T-helper 1 cell treated with Interleukin-12 subunit alpha and Interleukin-12 subunit beta and Interleukin-4 antibody, amounts not matched to agents 30 ng/mL and 1 ng/mL, for 36 hours (primary cell): ENCODE data around the gene SHH. TPM values are rescaled to one million over a fixed set of nuclear protein-coding genes. Genes with fewer than 3 reads are reported as not detected.

Source experiments
- intact Hi-C: fragments of 100-400 bp; cut with micrococcal nuclease; formaldehyde crosslinking; loops from one replicate; pipeline ENCODE4 v1.15.1; 2024
- total RNA-seq: library from RNA; stranded (reverse); gene quantifications from 2 replicates; pipeline ENCODE4 v1.2.3, GENCODE V29; 2022

The SHH gene
- total RNA-seq, 1 donor from 2014 or later: not detected

DNA sequence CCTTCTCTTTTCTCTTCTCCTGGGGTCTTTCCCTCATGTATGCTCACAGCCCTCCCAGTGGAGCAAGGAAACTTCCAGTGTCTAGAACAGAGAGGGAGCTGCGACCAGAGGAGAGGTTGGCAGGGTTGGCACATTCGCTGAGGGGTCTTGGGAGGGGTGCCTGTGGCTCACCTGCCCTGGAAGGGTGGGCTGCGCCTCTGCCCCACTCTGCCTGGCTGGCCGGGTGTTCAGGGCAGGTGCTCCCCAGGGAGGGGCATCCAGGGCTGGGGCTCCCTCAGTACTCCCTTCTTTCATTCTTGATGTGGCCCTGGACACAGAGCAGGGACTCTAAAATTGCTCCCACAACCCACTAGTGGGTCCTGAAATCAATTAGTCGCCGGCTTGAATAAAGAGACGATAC is 16.9 kb downstream of the SHH start:
- intact Hi-C loops: loop anchor here (10.0 kb wide), 1 partner anchor 1479 kb away; no protein-coding TSS in a partner anchor

- intact Hi-C loops: loop anchor here (10.0 kb wide), 1 partner anchor 1481 kb away; no protein-coding TSS in a partner anchor
These were observed 18.1 kb downstream of the SHH start for GRCh38 chr7:155794196-155794595.

DNA sequence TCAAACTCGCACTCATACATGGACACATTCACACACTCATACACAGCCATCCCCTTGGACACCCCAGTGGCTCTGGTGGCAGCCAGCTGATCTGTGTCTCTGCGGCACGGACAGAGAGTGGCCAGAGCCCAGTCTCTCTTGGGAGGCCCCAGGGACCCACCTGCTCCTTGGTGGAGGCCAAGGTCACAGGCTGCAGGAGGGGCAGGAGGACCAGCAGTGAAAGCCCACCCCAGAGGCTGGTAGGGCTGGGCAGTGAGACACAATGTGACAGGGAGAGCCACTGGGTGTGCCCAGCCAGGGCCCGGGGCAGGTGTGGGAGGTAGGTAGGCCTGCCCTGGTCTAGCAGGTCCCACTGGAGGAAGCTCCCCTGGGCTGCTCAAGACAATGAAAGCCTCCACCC is 18.5 kb downstream of the SHH start:
- intact Hi-C loops: loop anchor here (10.0 kb wide), 1 partner anchor 1481 kb away; no protein-coding TSS in a partner anchor

- intact Hi-C loops: loop anchor here (10.0 kb wide), 1 partner anchor 1482 kb away; no protein-coding TSS in a partner anchor
These were observed 19.2 kb downstream of the SHH start for GRCh38 chr7:155792999-155793560.

- intact Hi-C loops: loop anchor here (10.0 kb wide), 1 partner anchor 1482 kb away; no protein-coding TSS in a partner anchor
These were observed 19.8 kb downstream of the SHH start for GRCh38 chr7:155792315-155792960.

GRCh38 chr7:155791836-155792235 is 20.4 kb downstream of the SHH start:
- intact Hi-C loops: loop anchor here (10.0 kb wide), 1 partner anchor 1483 kb away; no protein-coding TSS in a partner anchor

- intact Hi-C loops: loop anchor here (10.0 kb wide), 1 partner anchor 1484 kb away; no protein-coding TSS in a partner anchor
These were observed 21.0 kb downstream of the SHH start for GRCh38 chr7:155791214-155791737.

GRCh38 chr7:155790666-155791065 is 21.6 kb downstream of the SHH start:
- intact Hi-C loops: loop anchor here (10.0 kb wide), 1 partner anchor 1484 kb away; no protein-coding TSS in a partner anchor

- intact Hi-C loops: no loop called here
These were observed 23.1 kb downstream of the SHH start for GRCh38 chr7:155789001-155789725.

GRCh38 chr7:155788616-155789000 is 23.7 kb downstream of the SHH start:
- intact Hi-C loops: no loop called here

DNA sequence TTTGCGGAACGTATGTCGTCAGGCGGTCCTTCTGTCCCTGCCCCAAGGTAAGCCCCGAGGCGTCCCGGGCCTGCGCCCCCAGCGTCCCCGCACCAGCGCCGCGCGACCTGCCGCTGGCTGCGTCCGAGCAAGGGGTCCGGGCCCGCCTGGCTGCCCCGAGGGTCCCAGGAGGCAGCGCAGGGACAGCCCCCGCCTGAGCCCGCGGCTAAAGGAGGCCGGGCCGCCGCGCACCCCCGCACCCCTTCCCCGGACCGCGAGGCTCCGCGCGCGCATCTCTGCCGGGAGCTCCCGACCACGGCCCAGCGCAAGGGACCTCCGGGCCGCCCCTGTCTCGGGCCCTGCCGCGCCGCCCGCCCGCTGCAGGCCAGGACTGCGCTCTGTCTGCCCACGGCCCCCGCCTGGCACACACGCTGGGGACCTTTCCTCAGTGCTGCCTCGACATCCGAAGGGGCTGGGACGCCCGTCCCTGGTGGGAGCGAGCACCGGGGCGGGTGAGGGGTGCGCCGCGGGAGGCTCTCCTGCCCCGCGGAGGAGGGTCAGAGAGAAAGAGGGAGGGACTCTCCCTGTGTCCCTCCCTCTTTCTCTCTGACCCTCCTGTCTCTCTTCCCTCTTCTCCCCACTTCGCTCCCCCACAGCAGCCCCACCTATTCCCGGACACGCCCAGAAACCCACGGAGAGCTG is 25.0 kb downstream of the SHH start:
- intact Hi-C loops: no loop called here

DNA sequence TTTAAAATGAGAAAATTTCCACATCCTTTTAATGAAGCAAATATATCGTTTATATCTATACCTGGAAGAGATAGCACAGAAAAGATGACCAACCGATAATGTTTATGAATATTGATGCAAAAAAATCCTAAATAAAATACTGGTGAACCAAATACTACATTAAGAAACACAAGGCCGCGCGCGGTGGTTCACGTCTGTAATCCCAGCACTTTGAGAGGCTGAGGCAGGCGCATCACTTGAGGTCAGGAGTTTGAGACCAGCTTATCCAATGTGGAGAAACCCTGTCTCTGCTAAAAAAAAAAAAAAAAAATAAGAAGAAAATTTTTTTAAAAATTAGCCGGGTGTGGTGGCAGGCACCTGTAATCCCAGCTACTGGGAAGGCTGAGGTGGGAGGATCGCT is 25.8 kb downstream of the SHH start:
- intact Hi-C loops: no loop called here

DNA sequence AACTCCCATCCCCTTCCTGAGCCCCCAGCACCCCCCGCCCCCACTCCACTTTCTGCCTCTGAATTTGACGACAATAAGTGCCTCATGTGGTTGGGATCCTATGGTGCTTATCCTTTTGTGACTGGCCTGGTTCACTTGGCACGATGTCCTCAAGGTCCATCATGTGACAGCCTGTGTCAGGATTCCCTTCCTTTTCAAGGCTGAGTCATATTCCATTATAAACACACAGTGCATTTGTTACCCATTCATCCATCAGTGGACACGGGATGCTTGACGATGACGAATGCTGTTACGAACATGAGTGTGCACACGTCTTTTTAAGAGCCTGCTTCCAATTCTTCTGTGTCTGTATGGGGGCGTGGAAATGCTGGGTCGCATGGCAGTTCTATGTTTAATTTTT is 26.7 kb downstream of the SHH start:
- intact Hi-C loops: no loop called here

DNA sequence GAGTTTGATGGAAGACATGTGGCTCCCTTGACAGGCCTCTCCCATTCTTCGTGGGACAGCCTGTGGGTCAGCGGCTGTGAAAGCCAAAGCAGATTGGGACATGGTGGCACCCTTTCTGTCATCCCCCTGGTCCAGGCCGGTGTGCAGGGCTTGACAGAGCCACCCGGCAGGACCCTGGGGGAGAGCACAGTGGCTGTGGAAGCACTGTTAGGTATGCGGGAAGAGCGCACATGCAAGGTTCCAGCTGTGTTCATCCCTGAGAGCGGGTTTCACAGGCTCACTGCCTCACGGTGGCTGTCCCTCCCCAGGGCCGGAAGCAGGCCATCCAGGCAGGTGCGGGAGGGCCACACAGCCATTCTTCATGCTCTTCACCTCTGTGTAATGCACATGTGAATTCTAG is 29.8 kb downstream of the SHH start:
- intact Hi-C loops: no loop called here

GRCh38 chr7:155781433-155781832 is 30.8 kb downstream of the SHH start:
- intact Hi-C loops: no loop called here

DNA sequence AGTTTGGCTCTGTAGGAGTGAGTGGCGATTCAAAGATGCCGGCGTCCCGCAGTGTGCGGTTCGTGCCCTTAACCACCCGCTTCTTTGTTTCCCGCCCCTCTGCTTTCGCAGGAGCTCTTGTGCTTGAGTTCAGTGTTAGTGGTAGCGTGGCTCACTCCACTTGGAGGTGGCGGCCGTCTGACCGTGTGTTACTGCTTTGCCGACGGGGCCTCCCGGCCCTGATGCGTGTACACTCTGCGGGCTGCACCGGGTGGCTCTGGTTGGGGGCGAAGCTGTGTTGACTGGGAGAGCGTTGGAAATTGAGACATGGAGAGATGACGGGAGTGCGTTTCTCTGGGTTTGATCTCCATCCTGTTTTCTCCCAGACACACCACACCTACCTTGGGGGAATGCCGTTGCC is 31.4 kb downstream of the SHH start:
- intact Hi-C loops: no loop called here

DNA sequence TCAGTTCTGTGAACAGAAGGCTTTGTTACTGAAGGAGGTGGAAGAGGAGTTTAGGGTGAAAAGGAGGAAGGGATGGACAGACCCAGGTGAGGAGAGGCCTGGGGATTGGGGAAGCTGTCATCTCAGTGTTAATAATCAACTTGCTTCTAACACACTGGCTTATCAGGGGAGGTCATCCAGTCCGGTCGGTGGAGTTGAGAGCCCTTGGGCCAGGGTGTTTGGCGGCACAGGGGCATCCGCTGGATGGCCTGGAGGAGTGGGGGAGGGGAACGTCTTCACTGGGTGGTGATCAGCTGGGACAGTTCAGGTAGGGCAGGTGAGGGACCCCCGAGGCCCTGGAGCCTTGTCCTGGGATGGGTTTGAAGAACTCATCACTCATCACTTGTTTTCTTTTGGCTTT is 33.9 kb downstream of the SHH start:
- intact Hi-C loops: no loop called here

DNA sequence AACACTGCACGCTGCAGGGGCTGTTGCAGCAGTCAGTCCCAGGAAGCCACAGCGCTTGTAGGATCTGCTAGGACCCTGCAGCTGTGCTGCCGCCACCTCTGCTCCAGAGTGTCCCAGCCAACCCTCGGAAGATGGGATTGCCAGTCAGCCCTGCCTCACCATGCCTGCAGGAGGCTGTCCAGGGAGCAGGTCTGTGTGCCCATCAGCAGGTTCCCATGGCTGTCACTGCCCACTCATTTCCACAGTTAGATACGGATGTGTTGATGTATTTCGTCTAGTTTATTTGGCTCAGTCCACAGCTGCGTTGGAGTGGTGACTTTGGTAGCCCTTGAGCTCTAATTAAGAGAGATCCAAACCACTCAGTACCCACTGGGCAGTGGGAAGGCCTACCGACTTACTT is 35.7 kb downstream of the SHH start:
- intact Hi-C loops: no loop called here

- intact Hi-C loops: no loop called here
These were observed 36.6 kb downstream of the SHH start for GRCh38 chr7:155775691-155776090.

DNA sequence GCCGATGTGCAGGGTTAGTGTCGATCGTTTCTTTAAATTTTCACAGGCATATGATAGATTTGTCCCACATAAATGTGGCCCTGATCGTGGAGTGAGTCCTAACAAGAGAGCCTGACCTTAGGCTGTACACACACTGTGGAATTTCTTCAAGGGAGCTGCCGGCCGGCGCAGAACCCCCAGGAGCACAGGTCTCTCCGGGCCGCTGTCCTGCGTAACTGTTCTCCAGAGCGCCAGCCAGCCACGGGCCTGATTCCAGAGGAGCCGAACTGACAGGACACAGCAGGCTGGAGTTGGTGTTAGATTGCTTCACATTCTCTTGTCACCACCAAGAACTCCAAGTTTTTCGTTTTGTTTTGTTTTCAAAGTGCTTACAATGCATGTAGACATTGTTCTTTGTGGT is 37.3 kb downstream of the SHH start:
- intact Hi-C loops: no loop called here

DNA sequence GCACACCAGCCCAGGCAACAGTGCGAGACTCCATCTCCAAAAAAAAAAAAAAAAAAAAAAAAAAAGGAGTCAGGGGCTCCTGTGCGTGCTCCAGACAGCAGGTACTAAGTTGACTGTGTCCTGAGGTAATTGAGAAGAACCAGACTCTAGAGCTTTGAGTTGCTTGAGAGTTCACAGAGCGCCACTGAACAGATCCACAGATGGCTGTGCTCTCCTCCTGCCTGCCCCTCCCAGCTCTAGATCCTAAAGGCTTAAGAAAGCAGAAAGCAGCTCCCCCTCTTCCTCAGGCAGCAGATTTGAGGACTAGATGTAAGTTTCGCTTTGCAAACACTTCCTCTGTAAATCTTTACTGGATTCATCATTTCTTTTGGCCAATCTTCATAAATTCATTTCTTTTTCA is 38.7 kb downstream of the SHH start:
- intact Hi-C loops: no loop called here
